ENCODE data around the gene PRSS56.

Gene PRSS56

DNA sequence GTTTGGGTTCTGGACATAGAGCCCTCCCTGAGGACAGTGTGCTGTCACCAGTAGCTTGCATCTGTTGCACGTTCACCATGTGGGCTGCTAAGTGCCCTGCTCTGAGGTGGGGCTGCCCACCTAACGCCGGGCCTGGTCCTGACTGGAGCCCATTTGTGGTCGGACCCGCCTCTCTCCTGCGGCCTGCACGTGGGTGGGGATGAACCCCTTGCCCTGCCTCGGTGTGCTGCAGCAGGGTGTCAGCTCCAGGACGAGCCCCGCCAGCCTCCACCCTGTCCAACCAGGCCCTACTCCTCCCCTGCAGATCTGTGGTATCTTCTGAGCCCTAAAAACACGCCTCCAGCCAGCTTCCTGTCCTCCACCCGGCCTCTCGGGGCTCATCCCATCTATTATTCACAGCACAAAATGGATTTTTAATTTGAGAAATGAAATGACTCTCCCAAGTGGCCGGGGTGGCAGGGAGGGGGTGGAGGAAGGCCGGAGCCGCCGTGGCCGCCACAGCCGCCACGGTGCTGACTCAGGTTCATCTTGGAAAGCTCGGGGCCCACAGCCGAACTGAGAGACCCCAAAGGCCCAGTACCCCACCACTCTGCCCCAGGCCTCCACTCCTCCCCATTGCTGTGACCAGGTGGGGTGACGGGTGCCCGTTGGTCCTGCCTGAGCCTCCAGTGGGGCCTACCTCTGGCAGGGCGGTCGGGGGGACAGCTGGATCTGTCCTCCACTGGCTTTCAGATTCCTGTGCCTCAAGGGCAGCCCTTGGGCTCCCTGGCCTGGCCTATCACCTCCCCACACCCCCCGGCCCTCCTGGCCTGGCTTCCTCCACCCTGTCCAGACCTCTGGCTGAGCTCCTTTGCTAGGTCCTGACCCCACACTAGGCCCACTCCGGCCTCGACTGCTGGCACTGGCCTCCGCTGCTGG is 29.7 kb upstream of the PRSS56 start:
- Mint-ChIP-seq H3K4me3 (no peak overlapping the region), H3K27ac (no peak overlapping the region), H3K27me3 (peaks cover 46 to 68% of the 10 kb centered on the region in 2 donors), H3K36me3 (ENCODE audit: insufficient read depth) (no peaks in the 10 kb centered on the region), H3K4me1 (ENCODE audit: low read depth in 2 of 2) (peaks cover under 1 to 4% of the 10 kb centered on the region in 2 donors), H3K9me3 (no peaks in the 10 kb centered on the region)
- DNase-seq (no peak), ATAC-seq (replicated peaks) (no peak)

- Mint-ChIP-seq H3K4me1 (ENCODE audit: low read depth in 2 of 2) (peaks cover 0 to 4% of the 10 kb centered on the region in 2 donors), H3K9me3 (no peaks in the 10 kb centered on the region), H3K27me3 (peaks cover 44 to 63% of the 10 kb centered on the region in 2 donors)
These were observed 28.9 kb upstream of the PRSS56 start for GRCh38 chr2:232491139-232491780.

DNA sequence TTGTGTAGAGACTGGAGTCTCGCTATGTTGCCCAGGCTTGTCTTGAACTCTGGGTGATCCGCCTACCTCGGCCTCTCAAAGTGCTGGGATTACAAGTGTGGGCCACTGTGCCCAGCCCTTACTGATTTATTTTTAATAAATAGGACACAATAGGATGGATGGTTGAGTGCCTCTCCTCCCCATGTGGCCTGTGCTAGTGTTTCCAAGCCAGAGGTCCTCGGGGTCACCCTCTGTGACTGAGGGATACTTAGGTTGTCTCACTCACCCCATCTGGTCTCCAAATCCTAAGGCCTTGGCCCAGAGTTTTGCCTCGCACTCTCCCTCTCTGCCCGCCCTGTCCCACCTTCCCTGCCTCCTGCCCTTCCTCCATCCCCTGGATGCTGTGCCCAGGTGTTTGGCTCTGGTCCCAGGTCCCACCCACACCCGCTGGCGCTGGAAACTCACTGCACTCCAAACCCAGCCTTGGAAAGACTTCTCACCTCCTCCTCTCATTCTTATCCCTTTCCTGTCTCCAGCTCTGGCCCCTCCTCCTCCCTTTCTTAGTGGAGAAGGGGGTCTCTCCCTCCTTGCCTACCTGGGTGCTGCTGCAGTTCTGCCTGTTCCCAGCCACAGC is 27.8 kb upstream of the PRSS56 start:
- Mint-ChIP-seq H3K4me3 (no peak overlapping the region), H3K27me3 (peaks cover 44 to 67% of the 10 kb centered on the region in 2 donors), H3K4me1 (ENCODE audit: low read depth in 2 of 2) (peaks cover 0 to 4% of the 10 kb centered on the region in 2 donors), H3K36me3 (ENCODE audit: insufficient read depth) (peaks cover 3% of the 10 kb centered on the region), H3K9me3 (no peaks in the 10 kb centered on the region), H3K27ac (no peak overlapping the region)
- ATAC-seq (replicated peaks) (no peak), DNase-seq (no peak)

More at GRCh38 chr2:232491139-232491780, 28.9 kb upstream of the PRSS56 start:
- Mint-ChIP-seq H3K36me3 (ENCODE audit: insufficient read depth) (peaks cover under 1% of the 10 kb centered on the region), H3K27ac (no peak overlapping the region), H3K4me3 (no peak overlapping the region)
- no peak for ATAC-seq (replicated peaks)
- DNase-seq, result no peak

- H3K4me1 Mint-ChIP-seq (ENCODE audit: low read depth in 2 of 2), result peaks cover 0 to 4% of the 10 kb centered on the region in 2 donors
- ATAC-seq (replicated peaks) (no peak), DNase-seq (no peak)
- H3K36me3 Mint-ChIP-seq (ENCODE audit: insufficient read depth), result peaks cover 3% of the 10 kb centered on the region
- H3K27me3 Mint-ChIP-seq, result peaks cover 44 to 73% of the 10 kb centered on the region in 2 donors
- no peak overlapping the region for H3K27ac Mint-ChIP-seq
- no peaks in the 10 kb centered on the region for H3K9me3 Mint-ChIP-seq
- no peak overlapping the region for H3K4me3 Mint-ChIP-seq
These were observed 27.1 kb upstream of the PRSS56 start for GRCh38 chr2:232492963-232493700.

- Mint-ChIP-seq H3K9me3 (no peaks in the 10 kb centered on the region), H3K27me3 (peaks cover 46 to 73% of the 10 kb centered on the region in 2 donors), H3K4me1 (ENCODE audit: low read depth in 2 of 2) (peaks cover 0 to 1% of the 10 kb centered on the region in 2 donors), H3K4me3 (no peak overlapping the region), H3K27ac (no peak overlapping the region), H3K36me3 (ENCODE audit: insufficient read depth) (peaks cover 3% of the 10 kb centered on the region)
- DNase-seq (no peak), ATAC-seq (replicated peaks) (no peak)
These were observed 26.3 kb upstream of the PRSS56 start for GRCh38 chr2:232493701-232494474.

DNA sequence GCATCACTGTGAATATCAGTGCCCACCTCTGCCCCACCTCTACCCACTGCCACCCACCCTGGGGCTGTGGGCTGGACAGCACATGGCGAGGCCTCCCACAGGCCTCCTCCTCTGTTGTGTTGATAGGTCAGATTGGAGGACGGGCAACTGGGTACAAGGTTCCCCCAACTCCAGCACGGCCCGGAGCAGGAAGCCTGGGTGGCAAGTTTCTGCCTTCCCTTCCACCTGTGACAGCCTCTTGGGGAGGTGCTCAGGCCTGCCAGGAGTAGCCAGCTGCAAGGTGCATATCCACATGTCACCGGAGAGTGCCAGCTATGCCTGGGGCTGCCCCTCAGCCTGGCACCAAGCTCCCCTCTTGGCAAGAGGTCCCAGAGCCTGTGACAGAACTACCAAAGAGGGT is 25.6 kb upstream of the PRSS56 start:
- no peak for DNase-seq
- Mint-ChIP-seq H3K27me3 (peaks cover 42 to 73% of the 10 kb centered on the region in 2 donors), H3K27ac (no peak overlapping the region), H3K9me3 (no peaks in the 10 kb centered on the region), H3K36me3 (ENCODE audit: insufficient read depth) (peaks cover 3% of the 10 kb centered on the region), H3K4me3 (no peak overlapping the region), H3K4me1 (ENCODE audit: low read depth in 2 of 2) (no peaks in the 10 kb centered on the region)
- ATAC-seq (replicated peaks), result no peak

DNA sequence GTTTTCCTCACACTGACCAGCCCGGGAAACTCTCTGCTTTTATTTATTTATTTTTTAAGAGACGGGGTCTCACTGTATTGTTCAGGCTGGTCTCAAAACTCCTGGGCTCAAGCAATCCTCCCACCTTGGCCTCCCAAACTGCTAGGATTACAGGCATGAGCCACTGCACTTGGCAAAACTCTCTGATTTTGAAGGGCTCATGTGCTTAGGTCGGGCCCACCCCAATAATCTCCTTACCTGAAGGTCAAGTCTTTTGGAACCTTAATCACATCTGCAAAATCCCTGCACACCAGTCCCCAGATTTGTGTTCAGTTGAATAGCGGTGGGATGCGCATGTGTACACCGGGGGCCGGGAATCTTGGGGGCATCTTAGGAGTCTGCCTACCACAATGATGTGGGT is 24.9 kb upstream of the PRSS56 start:
- H3K36me3 Mint-ChIP-seq (ENCODE audit: insufficient read depth), result peaks cover 3% of the 10 kb centered on the region
- H3K4me3 Mint-ChIP-seq, result no peak overlapping the region
- ATAC-seq (replicated peaks) (no peak), DNase-seq (no peak)
- peaks cover 42 to 73% of the 10 kb centered on the region in 2 donors for H3K27me3 Mint-ChIP-seq
- H3K4me1 Mint-ChIP-seq (ENCODE audit: low read depth in 2 of 2), result no peaks in the 10 kb centered on the region
- no peak overlapping the region for H3K27ac Mint-ChIP-seq
- H3K9me3 Mint-ChIP-seq, result no peaks in the 10 kb centered on the region

DNA sequence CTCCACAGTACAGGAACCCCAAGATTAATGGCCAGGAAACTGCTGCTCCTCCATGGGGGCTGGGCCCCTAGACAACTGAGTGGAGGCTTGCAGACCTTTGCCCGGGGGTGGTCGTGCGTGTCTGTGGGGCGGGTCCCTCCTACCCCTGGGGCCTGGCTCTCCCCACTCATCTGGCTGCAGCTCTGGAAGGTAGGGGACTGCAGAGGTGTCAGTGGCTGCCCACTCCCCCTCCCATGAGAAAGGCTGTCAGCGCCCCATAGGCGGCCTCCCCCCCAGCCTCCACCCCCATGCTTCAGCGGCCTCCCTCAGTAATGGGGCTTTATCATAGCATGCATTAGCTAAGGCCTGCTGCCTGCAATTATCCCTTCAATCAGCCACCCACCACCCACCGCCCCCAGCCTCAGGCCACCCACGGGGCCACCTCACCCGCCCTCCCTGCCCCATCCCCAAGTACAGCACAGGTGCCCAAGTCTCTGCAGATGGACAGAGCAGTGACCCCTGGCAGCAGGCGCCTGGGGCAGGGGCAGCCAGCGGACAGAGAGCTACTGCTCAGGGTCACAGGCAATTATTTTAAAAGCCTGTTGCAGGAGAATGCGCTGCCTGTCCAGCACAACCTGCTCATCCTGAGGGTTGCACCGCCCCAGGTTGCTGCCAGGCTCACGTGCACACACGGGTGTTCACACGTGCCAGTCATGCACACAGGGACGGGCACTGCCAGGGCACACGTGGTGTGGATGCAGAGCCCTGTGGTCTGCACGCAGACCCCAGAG is 23.5 kb upstream of the PRSS56 start:
- Mint-ChIP-seq H3K36me3 (ENCODE audit: insufficient read depth) (peaks cover 3% of the 10 kb centered on the region), H3K9me3 (no peaks in the 10 kb centered on the region), H3K4me1 (ENCODE audit: low read depth in 2 of 2) (no peaks in the 10 kb centered on the region), H3K27ac (no peak overlapping the region), H3K4me3 (no peak overlapping the region), H3K27me3 (peaks cover 37 to 73% of the 10 kb centered on the region in 2 donors)
- ATAC-seq (replicated peaks) (no peak), DNase-seq (no peak)

GRCh38 chr2:232497348-232497747 is 22.8 kb upstream of the PRSS56 start:
- peaks cover 35 to 73% of the 10 kb centered on the region in 2 donors for H3K27me3 Mint-ChIP-seq
- no peak overlapping the region for H3K4me3 Mint-ChIP-seq
- no peak overlapping the region for H3K27ac Mint-ChIP-seq
- H3K9me3 Mint-ChIP-seq, result no peaks in the 10 kb centered on the region
- H3K4me1 Mint-ChIP-seq (ENCODE audit: low read depth in 2 of 2), result peaks cover 0 to 1% of the 10 kb centered on the region in 2 donors
- ATAC-seq (replicated peaks), result no peak
- peaks cover 3% of the 10 kb centered on the region for H3K36me3 Mint-ChIP-seq (ENCODE audit: insufficient read depth)
- no peak for DNase-seq

GRCh38 chr2:232498452-232498851 is 21.7 kb upstream of the PRSS56 start:
- DNase-seq, result no peak
- Mint-ChIP-seq H3K4me3 (no peak overlapping the region), H3K36me3 (ENCODE audit: insufficient read depth) (peaks cover 3% of the 10 kb centered on the region), H3K9me3 (no peaks in the 10 kb centered on the region), H3K27ac (no peak overlapping the region), H3K27me3 (peaks cover 34 to 71% of the 10 kb centered on the region in 2 donors), H3K4me1 (ENCODE audit: low read depth in 2 of 2) (peaks cover 4% of the 10 kb centered on the region in 2 donors)
- ATAC-seq (replicated peaks), result no peak

DNA sequence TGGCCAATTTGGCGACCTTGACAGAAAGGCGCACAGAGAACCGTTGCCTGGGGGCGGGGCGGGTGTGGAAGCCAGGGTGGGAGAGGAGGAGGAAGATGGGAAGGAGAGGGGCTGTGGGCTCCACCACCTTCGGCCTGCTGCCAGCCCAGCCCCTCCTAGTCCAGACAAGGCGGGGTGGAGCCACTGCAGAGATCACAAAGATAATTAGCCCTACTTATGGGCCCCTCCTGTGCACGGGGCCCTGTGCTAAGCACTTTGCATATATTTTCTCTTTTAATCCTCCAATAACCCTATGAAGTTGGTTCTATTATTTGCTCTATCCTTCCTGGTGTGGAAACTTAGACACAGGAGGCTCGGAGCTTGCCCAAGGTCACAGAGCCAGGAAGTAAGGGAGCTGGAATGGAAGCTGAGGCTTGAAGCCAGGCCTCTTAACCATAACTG is 18.8 kb upstream of the PRSS56 start:
- H3K9me3 Mint-ChIP-seq, result no peaks in the 10 kb centered on the region

More for the DNA sequence above, 18.8 kb upstream of the PRSS56 start:
- Mint-ChIP-seq H3K4me3 (no peak overlapping the region), H3K4me1 (ENCODE audit: low read depth in 2 of 2) (peaks cover 4% of the 10 kb centered on the region in 2 donors), H3K27me3 (peaks cover 55 to 92% of the 10 kb centered on the region in 2 donors), H3K36me3 (ENCODE audit: insufficient read depth) (peaks cover 1% of the 10 kb centered on the region), H3K27ac (no peak overlapping the region)
- DNase-seq (no peak), ATAC-seq (replicated peaks) (no peak)

All from effector memory CD8-positive, alpha-beta T cell (primary cell).